ENCODE measurements around the gene MRPL14.
"Not testable (repeated sequence)": the region's sequence is repeated elsewhere in the genome, so short reads cannot be mapped to it uniquely, and the experiment has no call there.

The MRPL14 gene

DNA sequence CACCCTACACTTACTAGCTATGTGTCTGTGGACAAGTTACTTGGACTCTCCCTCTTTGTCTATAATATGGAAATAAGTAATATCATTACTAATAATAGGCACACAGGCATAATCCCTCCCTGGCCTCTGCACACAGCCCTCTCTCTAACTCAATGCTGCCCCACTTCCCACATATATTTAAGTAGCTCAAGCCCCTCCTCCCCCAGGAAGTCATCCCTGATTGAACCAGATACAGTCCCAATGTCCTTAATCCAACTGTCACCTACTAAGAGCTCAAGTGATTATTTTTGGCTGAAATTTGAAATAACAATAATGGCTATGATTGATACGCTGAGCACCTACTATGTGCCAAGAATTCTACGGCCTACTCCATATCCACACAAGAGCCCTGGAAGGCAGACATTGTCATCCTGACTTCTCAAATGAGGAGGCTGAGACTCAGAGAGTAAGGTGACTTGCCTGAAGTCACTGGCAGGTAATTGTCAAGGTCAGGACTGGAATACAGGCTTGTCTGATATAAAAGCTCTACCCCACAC, 29.4 kb downstream of the MRPL14 start:
- DNase-seq (ENCODE audit: low spot score), result no peak

DNA sequence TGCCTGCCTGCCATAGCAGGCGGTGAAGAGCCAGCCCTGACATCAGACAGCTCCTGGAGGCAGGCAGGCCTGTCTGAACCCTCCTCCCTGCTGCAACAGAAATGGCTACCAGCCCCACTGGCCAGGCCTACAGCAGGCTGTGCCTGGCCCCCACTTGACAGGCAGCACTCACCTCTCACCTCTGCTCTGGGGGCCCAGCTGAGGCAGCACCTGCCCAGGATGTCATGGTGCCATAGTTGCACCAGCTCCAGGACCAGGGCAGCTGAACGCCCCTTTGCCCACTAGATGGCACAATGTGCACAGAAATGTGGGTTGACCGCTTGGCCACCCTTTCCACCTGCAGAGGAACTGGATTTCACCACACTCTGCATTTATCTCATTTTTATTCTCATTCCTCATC, 30.6 kb downstream of the MRPL14 start:
- DNase-seq (ENCODE audit: low spot score), result peak; percentile 81

DNA sequence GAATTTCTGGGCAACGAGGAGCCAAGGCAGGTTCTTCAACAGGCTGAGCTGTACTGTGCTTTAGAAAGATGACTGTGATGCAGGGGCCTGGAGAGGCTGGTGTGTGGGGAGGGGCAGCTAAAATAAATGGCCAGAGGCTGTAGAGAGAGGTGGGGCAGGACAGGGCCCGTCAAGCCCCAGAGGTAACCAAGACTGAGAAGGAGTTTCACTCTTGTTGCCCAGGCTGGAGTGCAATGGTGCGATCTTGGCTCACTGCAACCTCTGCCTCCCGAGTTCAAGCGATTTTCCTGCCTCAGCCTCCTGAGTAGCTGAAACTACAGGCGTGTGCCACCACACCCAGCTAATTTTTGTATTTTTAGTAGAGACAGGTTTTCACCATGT, 32.0 kb downstream of the MRPL14 start:
- DNase-seq (ENCODE audit: low spot score), result not testable (repeated sequence)

DNA sequence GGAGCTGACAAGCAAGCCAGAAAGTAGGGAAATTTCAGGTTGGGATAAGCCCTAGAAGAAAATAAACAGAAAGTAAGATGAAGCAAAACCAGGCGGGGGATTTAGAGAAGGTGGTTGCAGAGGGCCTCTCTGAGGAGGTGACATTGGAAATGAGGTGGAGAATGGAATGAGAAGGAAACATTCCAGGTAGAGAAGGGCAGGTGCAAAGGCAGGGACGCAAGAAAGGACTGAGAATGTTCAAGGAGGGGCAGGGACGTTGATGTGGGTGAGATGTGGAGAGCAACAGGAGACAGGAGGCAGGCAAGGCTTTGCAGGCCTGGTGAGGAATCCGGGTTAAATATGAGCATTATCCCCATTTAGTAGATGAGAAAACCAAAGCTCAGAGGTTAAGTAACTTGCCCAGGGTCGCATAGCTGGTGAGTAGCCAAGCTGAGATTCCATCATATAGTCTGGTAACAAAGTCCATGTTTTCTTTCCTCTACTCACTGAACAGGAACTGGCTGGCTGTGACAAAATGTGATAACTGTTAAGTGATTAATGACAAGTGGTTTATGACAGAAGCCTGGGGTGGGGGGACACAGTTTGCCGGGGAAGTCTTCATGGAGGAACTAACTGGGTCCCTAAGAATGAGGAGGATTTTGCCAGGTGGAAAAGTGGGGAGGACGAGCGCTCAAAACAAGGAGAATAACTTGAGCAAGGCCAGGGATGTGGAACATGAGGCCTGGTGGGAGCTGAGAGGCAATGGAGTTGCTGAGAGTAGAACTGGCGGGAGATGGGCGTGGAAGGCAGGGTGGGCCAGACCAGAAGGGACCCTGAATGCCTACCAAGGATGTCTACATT, 32.6 kb downstream of the MRPL14 start:
- DNase-seq (ENCODE audit: low spot score), result no peak

DNA sequence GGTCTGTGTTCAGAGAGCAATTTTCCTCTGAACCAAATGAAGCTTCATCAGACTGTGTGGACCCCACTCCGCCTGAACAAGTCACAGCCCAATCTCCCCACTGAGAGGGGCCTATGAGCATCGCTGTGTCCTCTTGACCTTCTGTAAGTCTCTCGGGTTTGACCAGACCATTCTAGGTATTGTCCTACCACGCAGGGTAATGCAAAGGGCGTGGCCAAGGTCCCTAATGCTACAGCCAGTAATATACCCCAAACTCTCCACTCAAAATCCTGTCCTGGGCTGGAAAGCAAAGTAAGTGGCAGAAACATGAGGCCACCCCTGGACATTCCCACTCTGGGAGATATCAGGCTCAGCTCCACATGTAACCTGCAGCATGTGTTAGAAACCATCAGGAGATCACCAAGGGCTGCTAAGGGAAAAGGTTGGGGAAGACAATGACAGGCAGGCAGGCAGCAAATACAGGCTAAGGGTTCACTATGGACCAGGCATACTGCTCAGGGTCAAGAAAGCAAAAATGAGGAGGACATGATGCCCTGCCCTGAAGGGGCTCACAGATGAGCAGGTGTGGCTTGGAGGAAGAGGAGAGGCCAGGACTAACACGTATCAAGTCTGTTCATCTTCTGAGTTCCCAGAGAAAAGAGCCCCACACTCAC, 33.4 kb downstream of the MRPL14 start:
- no peak for DNase-seq (ENCODE audit: low spot score)

DNA sequence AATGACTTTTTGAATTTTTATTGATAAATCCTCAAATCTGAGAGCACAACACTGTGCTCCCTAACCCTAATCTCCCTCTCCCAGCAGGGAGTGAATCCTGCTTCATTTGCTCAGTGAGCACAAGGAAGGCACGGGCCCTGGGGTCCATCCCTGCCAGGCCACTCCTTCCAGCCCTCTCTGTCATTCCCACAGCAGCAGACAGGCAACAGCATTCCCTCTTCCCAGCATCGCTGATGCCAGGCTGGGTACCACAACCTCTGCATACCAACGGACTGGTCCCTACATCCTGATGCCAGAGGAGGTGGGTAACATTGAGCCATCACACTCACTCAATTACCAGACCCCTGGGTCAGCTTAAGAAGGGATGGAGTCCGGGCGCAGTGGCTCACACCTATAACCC, 34.2 kb downstream of the MRPL14 start:
- DNase-seq (ENCODE audit: low spot score), result no peak

DNA sequence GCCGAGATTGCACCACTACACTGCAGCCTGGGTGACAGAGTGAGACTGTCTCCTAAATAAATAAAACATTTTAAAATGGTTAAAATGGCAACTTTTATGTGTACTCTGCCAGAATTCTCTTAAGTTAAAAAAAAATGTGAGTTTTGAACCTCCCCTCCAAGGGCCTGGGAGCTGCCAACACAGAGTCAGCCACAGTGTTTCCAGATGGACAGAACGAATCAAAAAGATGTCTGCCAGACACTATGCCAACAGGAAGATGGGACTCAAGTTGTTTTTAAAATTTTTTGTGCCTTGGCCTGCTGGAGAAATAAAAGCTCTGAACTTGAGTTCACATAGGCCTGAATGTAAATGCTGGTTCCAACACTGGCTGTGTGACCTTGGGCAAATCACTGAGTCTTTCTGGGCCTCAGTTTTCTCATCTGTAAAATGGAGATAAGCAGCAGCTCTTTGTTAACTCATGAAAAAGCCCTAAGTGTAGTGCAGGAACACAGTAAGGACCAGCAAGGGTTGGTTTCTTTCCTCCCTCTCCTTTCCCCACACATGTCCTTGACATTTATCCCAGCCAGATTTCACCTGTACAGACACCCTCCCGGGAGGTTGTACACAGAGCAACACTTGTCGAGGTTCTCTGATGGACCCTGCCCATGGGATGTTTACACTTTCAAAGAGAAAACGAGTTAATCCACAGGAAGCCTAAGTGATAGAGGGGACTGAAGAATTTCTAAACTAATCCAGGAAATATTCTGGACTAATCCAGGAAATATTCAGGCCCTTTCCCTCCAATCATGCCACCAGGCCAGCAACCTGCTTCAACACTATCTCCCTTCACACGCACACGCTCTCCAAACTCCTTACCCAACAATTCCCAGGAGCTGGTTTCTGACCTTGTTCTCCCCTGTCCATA, 35.0 kb downstream of the MRPL14 start:
- no peak for DNase-seq (ENCODE audit: low spot score)

DNA sequence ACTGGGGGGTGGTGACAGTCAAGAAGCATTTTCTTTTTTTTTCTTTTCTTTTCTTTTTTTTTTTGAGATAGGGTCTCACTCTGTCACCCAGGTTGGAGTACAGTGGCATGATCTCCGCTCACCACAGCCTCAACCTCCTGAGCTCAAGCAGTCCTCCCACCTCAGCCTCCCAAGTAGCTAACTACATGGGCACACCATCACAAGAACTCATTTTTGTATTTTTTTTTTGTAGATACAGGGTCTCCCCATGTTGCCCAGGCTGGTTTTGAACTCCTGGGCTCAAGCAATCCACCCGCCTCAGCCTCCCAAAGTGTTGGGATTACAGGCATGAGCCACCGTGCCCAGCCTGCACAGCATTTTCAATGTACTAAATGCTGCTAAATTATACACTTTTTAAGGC, 35.9 kb downstream of the MRPL14 start:
- DNase-seq (ENCODE audit: low spot score), result not testable (repeated sequence)

DNA sequence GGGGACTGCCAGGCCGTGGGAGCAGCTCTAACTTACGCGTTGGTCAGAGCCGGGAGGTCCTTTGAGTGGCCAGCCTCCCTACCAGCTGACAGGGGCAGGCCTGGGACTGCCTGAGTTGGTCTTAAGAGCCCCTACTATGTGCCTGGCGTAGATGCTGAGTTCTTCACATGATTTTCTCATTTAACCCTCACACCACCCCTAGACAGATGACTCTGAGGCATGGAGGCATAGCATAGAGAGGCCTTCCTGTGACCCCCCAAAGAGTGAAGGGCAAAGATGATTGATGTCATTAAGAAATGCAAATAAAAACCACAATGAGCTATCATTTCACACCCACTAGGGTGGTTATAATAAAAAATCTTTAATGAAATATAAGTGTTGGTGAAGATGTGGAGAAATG, 36.8 kb downstream of the MRPL14 start:
- no peak for DNase-seq (ENCODE audit: low spot score)

DNA sequence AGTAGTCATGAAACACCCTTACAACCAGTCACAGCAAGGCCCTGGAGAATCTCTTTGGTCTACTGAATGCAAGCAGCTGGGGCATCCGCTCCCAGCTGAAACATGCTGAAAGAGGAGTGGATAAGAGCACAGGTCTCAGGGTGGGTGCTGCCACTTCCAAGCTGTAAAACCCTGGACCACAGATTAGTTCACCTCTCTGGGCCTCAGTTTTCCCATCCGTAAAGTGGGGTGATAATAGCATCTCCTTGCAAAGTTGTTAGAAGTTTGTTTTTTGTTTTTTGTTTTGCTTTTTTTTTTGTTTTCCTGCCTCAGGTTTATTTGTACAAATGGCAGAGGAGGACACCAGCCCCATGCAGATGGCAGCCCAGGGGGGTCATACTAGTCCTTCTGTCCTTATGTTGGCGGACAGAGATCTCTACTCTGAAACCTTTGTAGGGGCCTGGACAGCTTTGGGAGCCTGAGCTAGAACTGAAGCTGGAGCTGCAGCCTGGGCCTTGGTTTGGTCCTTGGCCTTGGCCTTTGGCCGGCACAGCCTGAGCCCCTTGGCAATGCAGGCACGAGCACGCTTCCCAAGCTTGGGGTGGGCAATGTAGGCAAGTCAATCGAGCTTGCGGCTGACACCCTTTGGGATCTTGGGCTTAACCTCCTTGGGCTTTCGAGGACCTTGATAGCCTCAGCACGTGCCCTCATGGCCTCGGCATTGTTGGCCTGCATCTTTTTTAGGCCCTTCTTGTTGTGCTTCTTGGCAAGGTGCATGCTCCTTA, 38.2 kb downstream of the MRPL14 start:
- DNase-seq (ENCODE audit: low spot score), result no peak

DNA sequence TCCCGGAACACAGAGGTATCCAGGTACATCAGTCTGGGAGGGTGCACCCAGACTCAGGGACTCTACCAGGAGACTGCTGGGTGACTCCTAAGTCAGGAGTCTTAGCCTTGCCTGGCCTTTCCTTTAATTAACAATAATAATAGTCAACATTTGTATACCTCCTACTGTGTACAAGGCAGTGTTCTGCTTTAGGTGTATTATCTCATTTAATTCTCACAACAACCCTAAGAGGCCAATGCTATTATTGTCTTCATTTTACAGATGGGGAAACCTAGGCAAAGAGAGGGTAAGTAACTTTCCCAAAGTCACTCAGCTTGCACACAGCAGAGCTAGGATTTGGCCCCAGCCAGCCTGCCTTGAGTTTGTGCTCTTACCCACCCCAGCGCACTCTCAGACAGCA, 39.6 kb downstream of the MRPL14 start:
- no peak for DNase-seq (ENCODE audit: low spot score)

DNA sequence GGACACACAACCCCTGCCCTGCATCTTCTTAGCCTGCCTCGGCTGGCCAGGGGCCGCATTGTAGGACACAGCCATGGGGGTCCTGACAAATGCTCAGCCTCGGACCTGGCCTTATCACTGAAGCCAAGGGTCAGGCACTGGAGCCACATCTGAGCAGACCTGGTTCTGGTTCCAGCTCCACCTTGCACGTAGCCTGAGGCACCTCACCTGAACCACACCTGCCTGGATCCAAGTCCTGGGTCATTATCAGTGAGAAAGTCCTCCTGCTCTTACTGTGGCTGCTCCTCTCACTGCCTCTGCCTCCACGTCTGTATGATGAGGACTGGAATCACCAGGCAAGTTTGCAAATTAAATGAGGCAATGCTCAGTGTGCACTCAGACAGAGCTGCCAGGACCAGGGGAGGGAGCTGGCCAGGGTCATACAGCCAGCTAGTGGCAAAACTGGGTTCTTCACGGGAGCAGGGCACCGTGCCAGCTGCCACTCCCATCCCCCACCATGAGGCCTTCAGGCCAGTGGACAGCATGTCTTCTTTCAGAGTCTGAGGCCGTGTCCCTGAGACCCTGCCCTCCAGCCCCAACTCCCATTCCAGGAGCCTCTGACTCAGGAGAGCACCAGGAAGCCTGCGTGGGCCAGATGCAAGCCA, 40.2 kb downstream of the MRPL14 start:
- DNase-seq (ENCODE audit: low spot score), result no peak

DNA sequence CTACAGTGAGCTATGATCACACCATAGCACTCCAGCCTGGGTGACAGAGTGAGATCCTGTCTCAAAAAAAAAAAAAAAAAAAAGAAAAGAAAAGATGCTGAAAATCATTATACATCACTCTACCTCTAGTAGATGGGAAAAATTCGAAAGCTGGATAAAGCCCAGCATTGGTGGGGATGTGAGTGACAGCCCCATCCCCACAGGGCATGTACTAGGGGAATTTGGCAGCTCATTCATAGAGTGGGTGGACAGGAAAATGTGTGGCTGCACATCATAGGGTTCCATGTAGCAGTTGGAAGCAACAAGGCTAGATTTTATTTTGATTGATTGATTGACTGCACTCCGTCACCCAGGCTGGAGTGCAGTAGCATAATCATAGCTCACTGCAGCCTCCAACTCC, 42.0 kb downstream of the MRPL14 start:
- DNase-seq (ENCODE audit: low spot score), result no peak

DNA sequence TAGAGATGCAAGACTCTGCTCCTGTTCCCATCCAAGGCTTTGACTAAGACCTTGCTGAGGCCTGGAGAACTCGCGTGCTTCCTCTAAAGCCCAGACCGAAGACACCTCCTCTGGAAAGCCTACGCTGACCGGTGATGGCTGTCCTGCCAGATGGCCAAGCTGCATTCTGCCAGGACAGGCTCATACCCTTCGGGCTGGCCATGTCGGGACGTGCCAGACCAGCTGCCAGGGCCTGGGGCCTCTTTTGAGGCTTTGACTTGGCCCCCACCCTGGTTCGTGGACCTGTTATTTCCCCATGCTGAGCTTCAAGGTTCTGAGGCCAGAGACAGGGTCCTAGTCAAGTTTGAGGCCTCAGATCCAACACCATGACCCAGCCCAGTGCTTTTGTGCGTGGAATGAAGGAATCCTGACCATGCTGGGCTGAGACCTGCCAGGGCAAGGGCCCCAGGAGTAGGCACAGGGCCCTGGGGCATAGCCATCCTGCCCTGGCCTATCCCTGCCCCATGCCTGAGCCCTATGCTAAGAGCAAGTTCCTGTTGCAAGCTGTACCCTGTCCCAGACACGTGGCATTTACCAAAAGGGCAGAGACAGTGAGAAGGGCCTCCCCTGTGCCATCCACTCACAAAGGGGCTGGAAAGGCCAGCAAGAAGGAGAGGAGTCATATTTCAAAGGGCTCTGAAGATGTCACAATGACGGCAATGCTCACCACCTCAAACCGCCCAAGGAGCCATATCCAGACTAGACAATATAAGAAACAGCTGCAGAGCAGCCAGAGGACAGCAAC, 42.8 kb downstream of the MRPL14 start:
- DNase-seq (ENCODE audit: low spot score), result no peak

DNA sequence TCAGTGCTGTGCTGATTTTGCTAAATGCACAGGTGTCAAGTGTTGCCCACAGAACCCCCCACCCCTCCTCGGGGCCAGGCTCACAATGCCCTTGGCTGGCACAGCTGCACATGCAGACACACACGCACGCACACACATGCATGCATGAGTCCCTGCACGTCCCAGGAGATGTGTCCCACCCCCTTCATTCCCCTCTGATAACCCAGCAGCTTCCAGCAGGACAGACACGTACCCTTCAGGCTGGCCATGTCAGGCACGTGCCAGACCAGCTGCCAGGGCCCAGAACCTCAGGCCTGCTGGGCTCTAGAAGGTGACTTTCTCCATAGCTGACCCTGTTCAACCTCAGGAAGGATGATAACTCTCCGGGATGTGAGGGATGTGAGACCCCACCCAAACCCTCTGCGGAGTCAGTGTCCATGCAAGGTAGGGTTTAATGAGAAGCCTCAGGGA, 44.4 kb downstream of the MRPL14 start:
- DNase-seq (ENCODE audit: low spot score), result no peak

DNA sequence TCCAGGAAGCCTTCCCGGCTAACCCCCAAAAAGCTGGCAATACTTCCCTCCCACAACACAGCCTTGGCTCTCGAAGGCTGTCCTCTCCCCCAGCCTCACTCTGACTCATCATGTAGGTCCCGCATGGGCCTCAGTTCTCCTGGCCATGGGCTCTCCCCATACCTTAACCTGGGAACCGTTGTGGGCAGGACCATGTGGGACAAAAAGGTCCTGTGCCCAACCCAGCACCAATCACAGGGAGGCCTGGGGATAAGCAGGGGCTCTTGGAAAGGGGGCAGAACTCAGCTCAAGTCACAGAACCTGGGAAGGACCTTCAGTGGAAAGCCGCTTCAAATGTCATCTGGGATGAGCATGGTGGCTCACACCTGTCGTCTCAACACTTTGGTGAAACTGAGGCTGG, 45.5 kb downstream of the MRPL14 start:
- DNase-seq (ENCODE audit: low spot score), result no peak

DNA sequence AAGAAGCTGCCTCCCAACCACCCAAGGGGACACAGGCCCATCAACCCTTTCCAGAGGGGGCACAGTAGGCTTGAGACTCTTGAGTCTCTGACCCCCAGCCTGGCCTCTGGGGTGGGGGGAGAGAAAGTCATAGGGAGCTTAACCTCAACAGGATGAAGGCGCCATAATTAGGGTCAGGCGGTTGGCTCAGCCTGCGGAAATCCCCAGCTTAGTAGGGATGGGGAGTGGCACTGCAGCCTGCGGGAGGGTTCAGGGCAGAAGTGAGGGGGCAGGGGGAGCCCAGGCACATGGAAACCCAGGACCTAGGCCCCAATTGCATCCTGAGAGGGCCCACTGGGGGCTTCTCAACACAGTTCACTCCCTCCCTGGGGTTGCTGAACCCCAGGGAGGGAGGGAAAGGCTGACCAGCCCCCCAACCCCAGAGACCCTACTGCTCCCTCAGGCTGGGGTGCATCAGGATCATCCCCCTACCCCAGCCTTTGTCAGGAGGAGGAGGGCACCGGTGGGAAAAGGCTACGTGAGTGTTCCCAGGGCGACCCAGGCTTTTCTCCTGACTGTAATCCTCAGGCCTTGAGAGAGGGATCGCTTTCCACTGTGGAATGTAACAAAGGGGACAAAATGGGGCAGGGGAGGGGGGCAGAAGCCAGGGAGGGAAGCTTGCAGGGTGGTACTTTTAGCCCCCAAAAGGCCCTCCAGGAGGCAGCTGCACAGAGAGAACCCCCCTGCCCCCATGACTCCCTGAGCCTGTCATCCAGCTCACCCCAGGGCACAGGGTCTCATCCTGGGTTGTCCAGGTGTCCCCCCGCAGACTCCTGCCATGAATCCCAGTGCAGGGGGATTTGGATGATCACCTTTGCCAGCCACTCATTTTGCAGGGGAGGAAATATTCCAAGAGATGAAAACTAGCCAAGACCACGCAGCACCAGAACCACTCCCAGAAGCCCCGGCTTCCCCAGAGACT, 46.4 kb downstream of the MRPL14 start:
- DNase-seq (ENCODE audit: low spot score), result no peak

DNA sequence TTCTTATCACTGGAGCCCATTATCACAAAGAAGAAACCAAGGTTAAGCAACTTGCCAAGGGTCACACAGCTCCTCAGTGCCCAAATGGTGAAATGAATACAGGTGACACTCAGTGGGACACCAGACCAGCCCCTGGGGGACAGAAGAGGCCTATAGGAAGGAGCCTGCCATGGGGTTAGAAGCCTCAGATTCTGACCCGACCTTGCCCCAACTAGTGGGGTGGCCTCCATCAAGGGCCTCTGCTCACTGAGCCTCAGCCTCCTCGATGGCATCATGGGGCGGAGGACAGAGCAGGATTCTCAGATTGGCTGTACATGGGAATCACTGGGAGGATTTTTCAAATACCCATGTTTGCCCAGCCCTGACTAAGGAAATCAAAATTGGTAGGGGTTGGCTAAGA, 47.6 kb downstream of the MRPL14 start:
- no peak for DNase-seq (ENCODE audit: low spot score)
